GM21423 (cell line): ENCODE measurements around the gene FAM124A.

Experiments
- ATAC-seq: cut with Tn5 transposase; IDR thresholded peaks from one replicate; pipeline ENCODE4 v1.9.1; 2021; ENCODE audit warnings: mild to moderate bottlenecking, moderate library complexity; ENCODE audit not compliant: unreplicated experiment

The FAM124A gene

GRCh38 chr13:51303063-51303552 is 80.9 kb downstream of the FAM124A start:
- no peak for ATAC-seq

GRCh38 chr13:51303882-51304281 is 81.7 kb downstream of the FAM124A start:
- no peak for ATAC-seq

GRCh38 chr13:51305271-51305967 is 83.2 kb downstream of the FAM124A start:
- no peak for ATAC-seq

GRCh38 chr13:51308781-51309180 is 86.6 kb downstream of the FAM124A start:
- no peak for ATAC-seq

- no peak for ATAC-seq
Measured at GRCh38 chr13:51311231-51311630, 89.0 kb downstream of the FAM124A start.

GRCh38 chr13:51311957-51312520 is 89.8 kb downstream of the FAM124A start:
- ATAC-seq, result no peak

GRCh38 chr13:51313619-51314018 is 91.4 kb downstream of the FAM124A start:
- ATAC-seq, result no peak

- no peak for ATAC-seq
Measured at GRCh38 chr13:51317262-51317661, 95.1 kb downstream of the FAM124A start.

- no peak for ATAC-seq
Measured at GRCh38 chr13:51318015-51318414, 95.8 kb downstream of the FAM124A start.

GRCh38 chr13:51318876-51319275 is 96.7 kb downstream of the FAM124A start:
- ATAC-seq, result no peak

GRCh38 chr13:51321836-51322235 is 99.6 kb downstream of the FAM124A start:
- ATAC-seq, result no peak

GRCh38 chr13:51322826-51323225 is 100.6 kb downstream of the FAM124A start:
- no peak for ATAC-seq

GRCh38 chr13:51323824-51324511 is 101.8 kb downstream of the FAM124A start:
- no peak for ATAC-seq

GRCh38 chr13:51324714-51325420 is 102.7 kb downstream of the FAM124A start:
- peak; percentile 67 for ATAC-seq

GRCh38 chr13:51325837-51326236 is 103.6 kb downstream of the FAM124A start:
- no peak for ATAC-seq

GRCh38 chr13:51326777-51327176 is 104.6 kb downstream of the FAM124A start:
- no peak for ATAC-seq

GRCh38 chr13:51327961-51328360 is 105.8 kb downstream of the FAM124A start:
- no peak for ATAC-seq

GRCh38 chr13:51328488-51328887 is 106.3 kb downstream of the FAM124A start:
- no peak for ATAC-seq

- ATAC-seq, result no peak
Measured at GRCh38 chr13:51329606-51330005, 107.4 kb downstream of the FAM124A start.

- ATAC-seq, result peak; percentile 47
Measured at GRCh38 chr13:51330791-51331190, 108.6 kb downstream of the FAM124A start.

- peak; percentile 50 for ATAC-seq
Measured at GRCh38 chr13:51331354-51331861, 109.2 kb downstream of the FAM124A start.
